Tibial nerve (tissue), 4 donors: Measurements from ENCODE around the gene MBIP. TPM values are rescaled to one million over a fixed set of nuclear protein-coding genes. Genes with fewer than 3 reads are reported as not detected.

Experiments
- DNase-seq, 2 donors: peaks; one replicate each; pipeline ENCODE4 v3.0.0-alpha.2; 2019; ENCODE audit warnings: low spot score in 2 of 2
- H3K27ac ChIP-seq, 4 donors: fragments of 200-600 bp; sonication (generic) in 3 of 4; one replicate each; pipeline ENCODE4 v1.5.1; 2017 to 2019; ENCODE audit warnings: mild to moderate bottlenecking in 1 of 4
- H3K27me3 ChIP-seq, 2 donors: fragments of 200-600 bp; sonication (generic) in 1 of 2; one replicate each; pipeline versions ENCODE4 v1.5.1 to v1.6.0; 2017 to 2019
- H3K36me3 ChIP-seq, 3 donors: fragments of 200-600 bp; sonication (generic); one replicate each; pipeline ENCODE4 v1.5.1; 2018 to 2019
- H3K4me1 ChIP-seq, 4 donors: fragments of 200-600 bp; sonication (generic) in 3 of 4; one replicate each; pipeline ENCODE4 v1.5.1; 2017 to 2019
- H3K4me3 ChIP-seq, 4 donors: fragments of 200-600 bp; sonication (generic) in 3 of 4; one replicate each; pipeline ENCODE4 v1.5.1; 2017 to 2019; ENCODE audit warnings: mild to moderate bottlenecking in 1 of 4, moderate library complexity in 1 of 4
- H3K9me3 ChIP-seq, 4 donors: fragments of 200-600 bp; sonication (generic) in 3 of 4; one replicate each; pipeline ENCODE4 v1.5.1; 2017 to 2019
- EP300 ChIP-seq, 2 donors: sonication (generic); formaldehyde crosslinking; IDR thresholded peaks; one replicate each; pipeline ENCODE4 v1.6.1; 2017; ENCODE audit warnings: antibody characterized with exemption in 2 of 2, mild to moderate bottlenecking in 1 of 2
- POLR2A ChIP-seq, 2 donors: fragments of 450-650 bp; IDR thresholded peaks; one replicate each; pipeline ENCODE4 v1.6.1; 2017; ENCODE audit warnings: antibody characterized with exemption in 2 of 2, mild to moderate bottlenecking in 2 of 2, moderate library complexity in 2 of 2
- WGBS, 2 donors: methylation state at CpG; one replicate each; pipeline ENCODE4 v1.1.5; 2018; 5-methylcytosine and 5-hydroxymethylcytosine counted together
- total RNA-seq, 4 donors: library from RNA; depleted of rRNA; stranded (reverse); fragments of >200 nt; gene quantifications; one replicate each; pipeline ENCODE4 v1.1.0, GENCODE V29; 2016
- TF ChIP-seq, protein P1 (sequence below), 5 experiments: fragments of 200-600 bp in 3 of 5; fragments of 450-650 bp in 2 of 5; sonication (generic) in 3 of 5; IDR thresholded peaks; one replicate each; pipeline ENCODE4 v1.5.1; 2016 to 2019; ENCODE audit warnings: antibody characterized with exemption in 5 of 5, mild to moderate bottlenecking in 3 of 5, moderate library complexity in 2 of 5

The MBIP gene
- total RNA-seq, 4 donors from 2014 or later, result 18.9 to 38.0 (median 25.5) TPM

DNA sequence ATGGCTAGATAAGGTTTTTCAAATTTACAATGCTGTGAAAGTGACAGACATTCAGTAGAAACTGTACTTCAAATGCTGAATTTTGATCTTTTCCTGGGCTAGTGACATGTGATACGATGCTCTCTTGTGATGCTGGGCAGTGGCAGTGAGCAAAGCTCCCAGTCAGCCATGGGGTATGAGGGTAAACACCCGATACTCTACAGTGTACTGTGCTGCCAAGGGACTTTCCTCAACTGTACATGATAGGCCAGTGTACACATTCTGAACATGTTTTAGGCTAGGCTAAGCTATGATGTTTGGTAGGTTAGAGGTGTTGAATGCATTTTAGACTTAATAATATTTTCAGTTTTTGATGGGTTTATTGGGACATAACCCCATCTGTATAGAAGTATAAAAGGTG is 17.6 kb downstream of the MBIP start:
- no peaks in the 10 kb centered on the region for H3K4me1 ChIP-seq
- WGBS, 2 donors, result 91 to 94% methylated on average over 2 of the region's 2 CpGs
- no peak overlapping the region for H3K4me3 ChIP-seq
- no peak overlapping the region for H3K27ac ChIP-seq
- peaks cover 0 to 87% (median 0%) of the 10 kb centered on the region in 3 donors for H3K36me3 ChIP-seq
- no peaks in the 10 kb centered on the region for H3K27me3 ChIP-seq
- DNase-seq, result no peak
- TF ChIP-seq, protein P1, sequence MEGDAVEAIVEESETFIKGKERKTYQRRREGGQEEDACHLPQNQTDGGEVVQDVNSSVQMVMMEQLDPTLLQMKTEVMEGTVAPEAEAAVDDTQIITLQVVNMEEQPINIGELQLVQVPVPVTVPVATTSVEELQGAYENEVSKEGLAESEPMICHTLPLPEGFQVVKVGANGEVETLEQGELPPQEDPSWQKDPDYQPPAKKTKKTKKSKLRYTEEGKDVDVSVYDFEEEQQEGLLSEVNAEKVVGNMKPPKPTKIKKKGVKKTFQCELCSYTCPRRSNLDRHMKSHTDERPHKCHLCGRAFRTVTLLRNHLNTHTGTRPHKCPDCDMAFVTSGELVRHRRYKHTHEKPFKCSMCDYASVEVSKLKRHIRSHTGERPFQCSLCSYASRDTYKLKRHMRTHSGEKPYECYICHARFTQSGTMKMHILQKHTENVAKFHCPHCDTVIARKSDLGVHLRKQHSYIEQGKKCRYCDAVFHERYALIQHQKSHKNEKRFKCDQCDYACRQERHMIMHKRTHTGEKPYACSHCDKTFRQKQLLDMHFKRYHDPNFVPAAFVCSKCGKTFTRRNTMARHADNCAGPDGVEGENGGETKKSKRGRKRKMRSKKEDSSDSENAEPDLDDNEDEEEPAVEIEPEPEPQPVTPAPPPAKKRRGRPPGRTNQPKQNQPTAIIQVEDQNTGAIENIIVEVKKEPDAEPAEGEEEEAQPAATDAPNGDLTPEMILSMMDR (IDR thresholded peaks at IDR 0.05), result no peak
- TF ChIP-seq EP300 (IDR thresholded peaks at IDR 0.05) (no peak), POLR2A (IDR thresholded peaks at IDR 0.05) (no peak)
- H3K9me3 ChIP-seq, result no peaks in the 10 kb centered on the region

DNA sequence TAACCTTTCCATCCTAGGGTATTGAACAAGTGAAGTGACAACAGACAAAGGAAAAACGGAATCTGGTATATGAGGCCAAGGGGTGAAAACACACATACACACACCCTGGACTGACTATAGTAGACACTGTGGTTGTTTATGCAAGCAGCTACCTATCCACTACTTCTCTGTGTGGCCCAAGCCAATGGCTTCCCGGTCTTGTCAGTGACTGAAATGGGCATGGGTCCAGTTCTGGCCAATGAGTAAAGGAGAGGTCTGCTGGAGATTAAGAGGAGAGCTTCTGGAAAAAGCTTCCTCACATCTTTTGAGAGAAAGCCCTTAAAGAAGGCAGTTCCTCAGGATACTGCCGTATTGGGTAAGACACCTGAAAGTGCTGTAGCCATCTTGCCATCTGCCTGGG is 19.3 kb downstream of the MBIP start:
- Histone ChIP-seq H3K36me3 (peaks cover 0 to 87% (median 5%) of the 10 kb centered on the region in 3 donors), H3K4me3 (no peak overlapping the region), H3K4me1 (no peaks in the 10 kb centered on the region), H3K9me3 (no peaks in the 10 kb centered on the region), H3K27me3 (no peaks in the 10 kb centered on the region), H3K27ac (no peak overlapping the region)
- DNase-seq, result no peak
- TF ChIP-seq EP300 (IDR thresholded peaks at IDR 0.05) (no peak), POLR2A (IDR thresholded peaks at IDR 0.05) (no peak)
- TF ChIP-seq, protein P1 (IDR thresholded peaks at IDR 0.05), result no peak
- WGBS, 2 donors, result 90 to 93% methylated on average over 3 of the region's 3 CpGs

DNA sequence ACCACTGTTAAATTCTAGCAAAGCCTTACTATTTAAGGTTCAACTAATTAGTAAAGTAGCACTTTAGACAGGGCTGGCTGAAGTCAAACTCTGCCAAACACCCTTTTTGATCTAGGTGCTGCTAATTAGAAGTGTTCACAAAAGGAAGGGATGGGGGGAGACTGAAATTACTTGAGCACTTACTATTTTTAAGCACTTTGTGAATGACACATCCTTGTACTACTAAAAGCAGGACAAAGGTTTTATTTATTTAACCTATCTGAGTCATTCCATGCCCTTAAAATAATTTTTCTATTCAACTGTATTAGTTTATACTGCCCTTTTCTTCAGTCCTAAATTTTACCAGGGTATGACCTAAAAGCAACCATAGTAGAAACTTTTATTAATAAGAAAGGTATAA is 20.1 kb downstream of the MBIP start:
- no peaks in the 10 kb centered on the region for H3K9me3 ChIP-seq
- no peaks in the 10 kb centered on the region for H3K27me3 ChIP-seq
- no peak overlapping the region for H3K27ac ChIP-seq
- H3K4me1 ChIP-seq, result no peaks in the 10 kb centered on the region
- no peak overlapping the region for H3K4me3 ChIP-seq
- no peak for DNase-seq
- H3K36me3 ChIP-seq, result peaks cover 0 to 87% (median 5%) of the 10 kb centered on the region in 3 donors
- TF ChIP-seq, protein P1 (IDR thresholded peaks at IDR 0.05), result no peak
- TF ChIP-seq POLR2A (IDR thresholded peaks at IDR 0.05) (no peak), EP300 (IDR thresholded peaks at IDR 0.05) (no peak)

DNA sequence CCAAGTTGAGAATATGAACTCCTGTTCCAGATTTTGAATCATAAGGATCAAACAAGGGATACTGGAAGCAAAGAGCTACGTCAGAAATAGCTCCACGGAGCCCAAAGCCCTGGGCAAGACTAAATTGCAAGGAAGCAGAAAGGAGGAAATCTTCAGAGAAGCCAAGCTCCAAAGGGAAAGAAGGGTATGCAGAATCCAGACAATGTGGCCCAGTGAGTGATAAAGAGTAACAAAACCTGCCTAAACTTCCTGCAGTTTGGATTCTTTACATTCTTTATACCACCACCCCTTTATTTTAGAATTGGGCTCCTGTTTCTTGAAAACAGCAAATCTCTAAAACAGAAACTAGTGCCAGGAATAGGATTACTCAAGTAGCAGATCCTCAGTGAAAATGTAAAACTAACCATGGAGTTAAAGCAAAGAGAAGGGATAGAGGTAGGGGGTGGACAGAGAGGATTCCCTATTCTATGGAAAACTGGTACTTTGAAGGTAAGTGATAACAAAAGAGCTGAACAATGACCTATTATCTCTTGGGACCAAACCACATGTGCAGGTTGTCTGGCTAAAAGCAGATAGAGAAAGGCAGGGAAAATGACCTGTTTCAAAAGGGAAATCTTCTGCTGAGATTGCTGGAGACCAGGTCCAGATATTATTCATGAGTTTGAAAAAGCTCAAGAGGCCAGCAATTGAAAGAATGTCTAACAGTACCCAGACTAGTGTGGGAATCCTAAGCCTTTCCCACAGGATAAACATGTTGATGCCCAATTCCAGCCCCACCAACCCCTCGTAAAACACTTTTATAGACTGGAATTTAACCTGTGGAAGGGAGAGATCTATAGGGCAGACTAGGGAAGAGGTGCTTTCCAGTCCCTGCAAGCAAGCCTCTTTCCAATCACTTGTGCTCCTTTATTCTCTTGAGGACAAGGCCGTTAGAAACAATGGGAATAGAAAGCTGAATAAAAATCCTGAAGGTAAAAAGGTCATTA is 24.5 kb downstream of the MBIP start:
- Histone ChIP-seq H3K9me3 (no peaks in the 10 kb centered on the region), H3K4me1 (no peaks in the 10 kb centered on the region), H3K27me3 (no peaks in the 10 kb centered on the region), H3K4me3 (no peak overlapping the region), H3K27ac (no peak overlapping the region), H3K36me3 (peaks cover 0 to 54% (median 5%) of the 10 kb centered on the region in 3 donors)
- DNase-seq, result no peak
- TF ChIP-seq, protein P1 (IDR thresholded peaks at IDR 0.05), result no peak
- TF ChIP-seq POLR2A (IDR thresholded peaks at IDR 0.05) (no peak), EP300 (IDR thresholded peaks at IDR 0.05) (no peak)
- 53 to 54% methylated on average over 4 of the region's 4 CpGs for WGBS, 2 donors

DNA sequence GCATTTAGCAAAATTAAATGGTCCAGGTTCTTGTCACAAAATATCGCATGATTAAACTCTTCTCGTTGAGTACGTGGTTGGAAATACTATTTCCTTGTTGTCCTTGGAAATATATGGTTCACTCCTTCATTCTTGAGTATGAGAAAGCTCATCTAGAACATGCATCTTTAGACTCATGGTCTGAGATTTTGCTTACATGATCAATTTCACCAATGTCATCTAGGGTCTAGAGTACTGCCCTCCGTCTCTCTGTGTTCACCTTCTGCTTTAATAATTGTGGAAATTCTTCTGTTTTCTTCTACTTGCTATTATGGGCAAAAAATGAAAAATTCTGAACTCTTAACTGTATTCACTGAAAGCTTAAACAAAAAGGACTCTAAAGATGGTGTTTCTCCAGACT is 25.9 kb downstream of the MBIP start:
- WGBS, 2 donors, result 94 to 97% methylated on average over 4 of the region's 4 CpGs
- Histone ChIP-seq H3K36me3 (peaks cover 0 to 42% (median 5%) of the 10 kb centered on the region in 3 donors), H3K9me3 (no peaks in the 10 kb centered on the region), H3K27me3 (no peaks in the 10 kb centered on the region), H3K4me3 (no peak overlapping the region), H3K27ac (no peak overlapping the region), H3K4me1 (no peaks in the 10 kb centered on the region)
- TF ChIP-seq EP300 (IDR thresholded peaks at IDR 0.05), result no peak
- no peak for TF ChIP-seq POLR2A (IDR thresholded peaks at IDR 0.05)
- TF ChIP-seq, protein P1 (IDR thresholded peaks at IDR 0.05), result no peak
- DNase-seq, result no peak
